Stomach smooth muscle (tissue), 2 donors: ENCODE data around the gene FADS6.

ENCODE experiments used
- H3K27ac ChIP-seq: one replicate; pipeline ENCODE4 v1.7.0; 2013; ENCODE audit warnings: mild to moderate bottlenecking, low read length, inconsistent platforms
- H3K27me3 ChIP-seq, 2 donors: one replicate each; pipeline ENCODE4 v1.7.0; 2013; ENCODE audit warnings: low read length in 2 of 2; ENCODE audit not compliant: insufficient read depth in 2 of 2, control insufficient read depth in 1 of 2
- H3K36me3 ChIP-seq, 2 donors: one replicate each; pipeline ENCODE4 v1.7.0; 2013; ENCODE audit warnings: low read length in 2 of 2; ENCODE audit not compliant: control insufficient read depth in 2 of 2, insufficient read depth in 2 of 2
- H3K4me1 ChIP-seq: one replicate; pipeline ENCODE4 v1.7.0; 2013; ENCODE audit warnings: low read length; ENCODE audit not compliant: control insufficient read depth, insufficient read depth
- H3K4me3 ChIP-seq, 2 donors: one replicate each; pipeline ENCODE4 v1.7.0; 2013; ENCODE audit warnings: low read length in 2 of 2
- H3K9ac ChIP-seq, 2 donors: one replicate each; pipeline ENCODE4 v1.7.0; 2013; ENCODE audit warnings: low read length in 2 of 2, mild to moderate bottlenecking in 1 of 2
- H3K9me3 ChIP-seq, 2 donors: one replicate each; pipeline ENCODE4 v1.7.0; 2013; ENCODE audit warnings: low read length in 2 of 2; ENCODE audit not compliant: control insufficient read depth in 2 of 2
- donor health status: healthy.
- donor health status: Pancreatic carcinoma.

FADS6 gene

DNA sequence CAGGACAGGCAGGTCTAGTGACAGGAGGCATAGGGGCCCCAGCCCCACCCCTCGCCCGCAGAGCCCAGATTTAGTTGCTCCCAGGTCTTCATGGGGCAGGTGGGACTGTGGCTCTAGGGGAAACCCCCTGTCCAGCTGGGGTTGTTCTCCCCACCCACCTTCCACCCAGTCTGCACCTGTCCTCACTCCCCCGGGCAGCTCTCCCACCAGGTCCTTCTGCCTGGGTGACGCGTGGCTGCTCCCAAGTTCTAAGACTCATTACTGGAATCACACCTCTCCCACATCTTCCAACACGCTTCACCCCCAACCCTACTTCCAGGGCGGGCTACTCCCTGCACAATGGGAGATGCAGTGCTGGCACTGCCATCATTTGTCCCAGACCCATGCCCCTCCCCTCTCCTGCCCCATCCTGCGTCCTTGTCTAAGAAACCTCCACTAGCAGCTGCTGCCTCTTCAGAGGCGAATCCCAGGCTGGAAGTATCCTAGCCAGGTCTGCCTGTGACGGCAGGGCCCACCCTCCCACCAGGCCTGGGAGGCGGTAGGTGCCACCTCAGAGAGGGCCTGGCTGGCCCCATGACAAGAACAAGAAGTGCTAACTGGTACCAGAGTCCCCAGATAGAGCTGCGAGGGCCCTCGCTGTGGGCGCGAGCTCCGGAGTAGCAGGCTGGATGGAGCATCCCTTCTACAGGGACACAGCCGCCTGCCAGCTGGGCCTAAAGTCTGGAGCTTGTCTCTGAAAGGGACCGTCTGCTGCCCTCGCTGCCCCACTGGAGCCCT, 56.6 kb downstream of the FADS6 start:
- Histone ChIP-seq H3K27me3 (no peaks in the 10 kb centered on the region), H3K27ac (no peak overlapping the region), H3K4me3 (no peak overlapping the region), H3K9me3 (no peaks in the 10 kb centered on the region), H3K4me1 (peaks cover 21% of the 10 kb centered on the region), H3K36me3 (peaks cover 0 to 2% of the 10 kb centered on the region in 2 donors), H3K9ac (no peak overlapping the region)

DNA sequence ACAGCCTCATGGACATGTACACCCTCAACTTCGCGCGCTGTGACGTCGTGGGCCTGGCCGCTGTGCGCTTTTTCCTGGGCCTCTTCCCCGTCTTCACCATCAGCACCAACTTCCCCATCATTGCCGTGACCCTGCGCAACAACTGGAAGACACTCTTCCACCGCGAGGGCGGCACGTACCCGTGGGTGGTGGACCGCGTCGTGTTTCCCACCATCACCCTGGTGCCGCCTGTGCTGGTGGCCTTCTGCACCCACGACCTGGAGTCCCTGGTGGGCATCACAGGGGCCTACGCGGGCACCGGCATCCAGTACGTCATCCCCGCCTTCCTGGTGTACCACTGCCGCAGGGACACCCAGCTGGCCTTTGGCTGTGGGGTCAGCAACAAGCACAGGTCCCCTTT, 57.2 kb downstream of the FADS6 start:
- H3K27me3 ChIP-seq, result no peaks in the 10 kb centered on the region
- no peak overlapping the region for H3K9ac ChIP-seq
- peaks cover 16% of the 10 kb centered on the region for H3K4me1 ChIP-seq
- H3K4me3 ChIP-seq, result no peak overlapping the region
- H3K9me3 ChIP-seq, result no peaks in the 10 kb centered on the region
- no peak overlapping the region for H3K27ac ChIP-seq
- H3K36me3 ChIP-seq, result peaks cover 0 to 2% of the 10 kb centered on the region in 2 donors

DNA sequence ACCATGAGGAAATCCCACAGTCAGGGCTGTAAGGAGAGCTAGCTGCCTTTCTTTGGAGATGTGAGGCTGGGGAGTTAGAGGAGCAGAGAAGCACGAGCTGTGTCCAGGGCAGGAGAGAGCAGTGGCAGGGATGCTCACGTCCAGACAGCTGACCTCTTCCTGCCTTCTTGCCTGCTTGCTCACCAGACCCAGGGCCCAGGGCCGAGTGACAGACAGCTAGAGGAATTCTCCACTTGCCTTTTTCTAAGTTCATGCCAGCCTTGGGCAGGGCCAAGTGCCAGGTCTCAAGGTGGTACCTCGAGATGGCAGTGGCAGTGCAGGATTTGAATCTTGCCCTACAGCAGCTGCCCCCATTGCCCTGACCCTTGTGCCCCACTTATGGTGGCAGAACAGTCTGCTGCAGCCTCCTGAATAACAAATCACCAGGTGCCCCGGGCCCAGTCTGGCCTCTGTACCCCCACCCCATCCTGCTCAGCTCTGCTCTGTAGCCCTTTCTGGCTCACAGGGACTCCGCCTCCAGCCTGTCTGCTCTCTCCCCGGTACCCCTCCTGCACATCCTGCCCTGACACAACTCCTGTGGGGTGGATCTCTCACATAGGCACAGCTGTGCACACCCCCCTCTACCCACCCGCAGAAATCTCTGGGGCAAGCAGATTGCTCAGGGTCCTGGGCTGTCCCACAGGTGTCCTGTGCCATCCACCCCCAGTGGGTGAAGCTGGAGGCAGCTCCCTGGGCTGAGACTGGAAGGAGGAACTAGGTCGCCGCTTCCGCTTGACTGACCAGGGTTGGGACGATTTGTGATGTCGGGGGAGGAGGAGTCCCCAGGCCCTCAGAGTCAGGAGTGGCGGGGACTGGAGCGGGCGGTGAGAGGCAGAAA, 59.7 kb downstream of the FADS6 start:
- Histone ChIP-seq H3K9ac (no peak overlapping the region), H3K27ac (no peak overlapping the region), H3K9me3 (no peaks in the 10 kb centered on the region), H3K27me3 (no peaks in the 10 kb centered on the region), H3K4me1 (no peaks in the 10 kb centered on the region), H3K4me3 (no peak overlapping the region), H3K36me3 (peaks cover 0 to 4% of the 10 kb centered on the region in 2 donors)

DNA sequence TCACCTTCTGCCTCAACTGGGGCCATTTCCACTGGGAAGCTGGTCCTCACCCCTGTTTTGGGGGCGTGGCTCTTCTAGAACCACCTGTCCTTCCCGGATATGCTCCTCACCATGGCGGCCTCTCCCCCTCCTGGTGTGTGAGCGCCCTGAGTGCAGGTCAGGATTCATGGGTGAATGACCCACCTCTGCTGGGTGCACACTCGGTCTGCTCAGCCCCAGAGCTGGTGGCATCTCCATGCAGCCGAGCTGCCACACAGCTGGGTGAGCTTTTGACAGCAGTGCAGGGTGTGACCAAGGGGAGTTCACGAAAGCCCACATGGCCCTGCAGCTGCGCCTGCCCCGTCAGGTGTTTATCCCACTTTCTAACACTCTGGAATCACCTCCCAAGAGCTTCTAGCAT, 61.0 kb downstream of the FADS6 start:
- Histone ChIP-seq H3K4me1 (no peaks in the 10 kb centered on the region), H3K27ac (no peak overlapping the region), H3K27me3 (no peaks in the 10 kb centered on the region), H3K36me3 (peaks cover 0 to 6% of the 10 kb centered on the region in 2 donors), H3K4me3 (no peak overlapping the region), H3K9me3 (no peaks in the 10 kb centered on the region), H3K9ac (no peak overlapping the region)

DNA sequence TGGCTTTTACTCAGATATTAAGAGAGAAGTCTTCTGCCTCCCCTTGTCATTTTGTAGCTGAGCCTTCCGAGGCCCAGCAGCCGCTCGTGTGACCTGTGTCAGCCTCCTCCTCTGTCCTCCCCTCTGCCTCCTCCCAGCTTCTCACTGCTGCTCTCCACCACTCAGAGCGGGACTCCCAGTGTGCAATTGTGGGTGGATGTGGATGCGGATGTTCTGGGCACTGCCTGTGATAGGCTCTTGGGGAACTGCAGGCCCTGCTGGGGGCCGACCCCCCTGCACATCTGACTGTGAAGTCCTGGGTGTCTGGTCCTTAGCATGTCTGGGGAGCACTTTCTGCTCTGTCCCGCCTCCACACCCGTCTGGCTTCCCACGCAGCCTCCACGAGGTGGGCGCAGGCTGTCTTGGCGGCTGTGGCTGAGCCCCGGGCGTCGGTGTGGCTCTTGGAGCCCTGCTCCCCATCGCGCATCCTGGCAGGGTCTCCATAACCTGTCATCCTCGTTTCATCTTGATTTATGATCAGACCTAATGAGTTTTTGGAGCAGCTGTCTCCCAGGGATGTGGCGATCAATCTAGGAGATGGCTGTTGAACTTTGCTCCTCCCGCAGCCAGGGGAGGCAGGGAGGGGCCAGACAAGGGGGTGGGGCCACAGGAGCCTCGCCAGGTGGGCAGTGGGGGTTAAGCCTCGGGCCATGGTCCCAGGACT, 61.8 kb downstream of the FADS6 start:
- H3K36me3 ChIP-seq, result peaks cover 0 to 6% of the 10 kb centered on the region in 2 donors
- H3K27me3 ChIP-seq, result no peaks in the 10 kb centered on the region
- H3K4me3 ChIP-seq, result no peak overlapping the region
- H3K9ac ChIP-seq, result no peak overlapping the region
- no peaks in the 10 kb centered on the region for H3K9me3 ChIP-seq
- H3K27ac ChIP-seq, result no peak overlapping the region
- H3K4me1 ChIP-seq, result no peaks in the 10 kb centered on the region

DNA sequence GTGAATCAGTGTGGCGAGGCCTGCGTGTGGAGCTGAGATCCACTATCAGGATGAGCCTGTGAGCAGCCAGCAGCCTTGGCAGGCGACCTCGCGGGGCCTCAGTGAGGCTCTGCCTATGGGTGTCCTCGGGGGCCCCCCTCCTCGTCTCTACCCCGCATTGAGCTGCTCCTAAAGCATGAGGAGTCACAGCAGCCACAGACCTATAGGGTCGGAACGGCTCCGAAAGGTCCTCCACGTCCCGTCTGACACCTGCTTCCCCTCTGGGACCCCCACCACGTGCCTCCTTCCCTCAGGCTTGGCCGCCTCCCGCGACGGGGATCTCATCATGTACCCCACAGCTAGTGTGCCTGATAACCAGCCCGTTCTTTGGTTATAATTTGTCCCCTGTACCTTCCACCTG, 62.6 kb downstream of the FADS6 start:
- no peaks in the 10 kb centered on the region for H3K27me3 ChIP-seq
- peaks cover 0 to 4% of the 10 kb centered on the region in 2 donors for H3K36me3 ChIP-seq
- H3K27ac ChIP-seq, result no peak overlapping the region
- H3K4me3 ChIP-seq, result no peak overlapping the region
- H3K9ac ChIP-seq, result no peak overlapping the region
- no peaks in the 10 kb centered on the region for H3K4me1 ChIP-seq
- no peaks in the 10 kb centered on the region for H3K9me3 ChIP-seq

DNA sequence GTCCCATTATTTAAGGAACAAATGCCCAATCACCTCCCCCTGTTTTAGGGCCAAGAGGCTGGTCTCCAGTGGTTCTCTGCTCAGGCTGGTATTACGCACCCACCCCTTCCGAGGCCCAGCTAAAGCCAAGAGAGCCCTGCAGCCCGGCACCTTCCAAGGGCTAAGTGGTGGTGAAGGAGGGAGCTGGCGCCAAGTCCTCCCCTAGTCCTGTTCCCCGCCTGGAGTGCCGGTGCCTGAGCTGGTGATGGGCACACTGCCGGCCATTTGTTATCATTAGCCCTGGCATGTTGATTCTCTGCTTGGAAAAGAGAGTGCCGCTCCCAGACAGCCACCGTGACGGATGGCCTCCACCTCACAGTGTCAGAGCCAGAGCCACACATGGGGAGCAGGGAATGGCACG, 65.6 kb downstream of the FADS6 start:
- no peaks in the 10 kb centered on the region for H3K9me3 ChIP-seq
- peaks cover 0 to 4% of the 10 kb centered on the region in 2 donors for H3K36me3 ChIP-seq
- H3K9ac ChIP-seq, result no peak overlapping the region
- no peaks in the 10 kb centered on the region for H3K27me3 ChIP-seq
- no peak overlapping the region for H3K4me3 ChIP-seq
- peaks cover 6% of the 10 kb centered on the region for H3K4me1 ChIP-seq
- H3K27ac ChIP-seq, result no peak overlapping the region
